Endothelial cell of umbilical vein (primary cell): ENCODE measurements around the gene CADM4.

Experiments used
- CTCF ChIP-seq, 2 donors: IDR thresholded peaks; 1 replicate in 1 of 2; 2 replicates in 1 of 2; pipeline ENCODE4 v1.5.1; 2011; ENCODE audit warnings: low read length in 2 of 2, mild to moderate bottlenecking in 2 of 2, moderate library complexity in 2 of 2, control low read depth in 1 of 2, inconsistent platforms in 1 of 2, low read depth in 1 of 2; ENCODE audit not compliant: insufficient read depth in 1 of 2; ENCODE audit errors: extremely low read depth in 1 of 2
- FOS ChIP-seq: IDR thresholded peaks from 2 replicates; pipeline ENCODE4 v1.6.1; 2011; ENCODE audit warnings: mild to moderate bottlenecking, low read length, moderate library complexity, borderline replicate concordance; ENCODE audit not compliant: insufficient read depth
- JUN ChIP-seq: IDR thresholded peaks from 2 replicates; pipeline ENCODE4 v1.6.1; 2011; ENCODE audit warnings: borderline replicate concordance, low read depth; ENCODE audit not compliant: insufficient read length, insufficient read depth
- MYC ChIP-seq: IDR thresholded peaks from one replicate; pipeline ENCODE4 v1.6.1; 2011; ENCODE audit warnings: mild to moderate bottlenecking, low read depth, low read length
- POLR2A ChIP-seq: IDR thresholded peaks from 2 replicates; pipeline ENCODE4 v1.6.1; 2012; ENCODE audit warnings: low read depth, mild to moderate bottlenecking, control low read depth, low read length

DNA sequence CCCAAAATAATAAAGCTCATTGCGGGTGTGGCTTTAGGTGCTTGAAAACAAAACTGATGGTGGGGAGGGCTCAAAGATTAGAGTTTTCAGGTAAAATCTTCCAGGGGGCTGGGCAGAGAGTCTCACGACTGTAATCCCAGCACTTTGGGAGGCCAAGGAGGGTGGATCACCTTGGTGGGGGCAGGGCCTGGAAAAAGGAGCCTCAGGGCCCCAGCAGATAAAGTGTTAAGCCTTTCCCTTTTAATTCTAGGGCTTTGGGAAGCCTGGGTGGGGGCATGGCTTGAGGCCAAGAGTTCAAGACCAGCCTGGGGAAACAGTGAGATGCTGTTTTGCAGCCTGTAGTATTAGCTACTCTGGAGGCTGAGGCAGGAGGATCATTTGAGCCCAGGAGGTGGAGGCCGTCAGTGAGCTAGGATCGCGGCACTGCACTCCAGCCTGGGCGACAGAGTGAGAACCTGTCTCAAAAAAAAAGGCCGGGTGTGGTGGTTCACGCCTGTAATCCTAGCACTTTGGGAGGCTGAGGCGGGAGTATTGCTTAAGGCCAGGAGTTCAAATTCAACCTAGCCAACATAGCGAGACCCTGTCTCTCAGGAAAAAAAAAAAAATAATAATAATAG lies 45.5 kb downstream of the CADM4 start:
- TF ChIP-seq CTCF (IDR thresholded peaks at IDR 0.05; ENCODE audit: extremely low read depth in 1 of 2, insufficient read depth in 1 of 2, low read depth in 1 of 2, low read length in 2 of 2) (no peak), MYC (no peak), FOS (no peak), POLR2A (no peak), JUN (no peak)
